Small intestine (tissue), 7 donors: ENCODE results near the gene MOV10. TPM values are rescaled to one million over a fixed set of nuclear protein-coding genes. Genes with fewer than 3 reads are reported as not detected.
"Not testable (repeated sequence)": the region's sequence is repeated elsewhere in the genome, so short reads cannot be mapped to it uniquely, and the experiment has no call there.

Source experiments
- DNase-seq, 2 donors: peaks; one replicate each; pipeline versions ENCODE4 v3.0.0 to v3.0.0-alpha.2; 2013
- FAIRE-seq: peaks from 2 replicates; lab custom pipeline; 2012; peaks lifted over from hg19 to GRCh38; lab: Jason Lieb, UNC
- H3K27ac ChIP-seq, 3 donors: one replicate each; pipeline ENCODE4 v1.5.1; 2013; ENCODE audit warnings: low read length in 2 of 3, mild to moderate bottlenecking in 2 of 3, control low read depth in 1 of 3, inconsistent platforms in 1 of 3, low read depth in 1 of 3, moderate library complexity in 1 of 3
- H3K27me3 ChIP-seq, 3 donors: one replicate each; pipeline ENCODE4 v1.6.1; 2013; ENCODE audit warnings: low read length in 3 of 3, inconsistent platforms in 1 of 3; ENCODE audit not compliant: control insufficient read depth in 3 of 3, insufficient read depth in 3 of 3
- H3K36me3 ChIP-seq, 3 donors: one replicate each; pipeline ENCODE4 v1.6.1; 2013; ENCODE audit warnings: low read length in 3 of 3, inconsistent platforms in 1 of 3, low read depth in 1 of 3, mild to moderate bottlenecking in 1 of 3, moderate library complexity in 1 of 3; ENCODE audit not compliant: control insufficient read depth in 3 of 3, insufficient read depth in 2 of 3
- H3K4me1 ChIP-seq, 3 donors: one replicate each; pipeline ENCODE4 v1.6.1; 2013; ENCODE audit warnings: low read length in 2 of 3, inconsistent platforms in 1 of 3, low read depth in 1 of 3, mild to moderate bottlenecking in 1 of 3, moderate library complexity in 1 of 3; ENCODE audit not compliant: control insufficient read depth in 3 of 3, insufficient read depth in 2 of 3
- H3K4me3 ChIP-seq, 3 donors: one replicate each; pipeline ENCODE4 v1.5.1; 2013; ENCODE audit warnings: low read length in 3 of 3, control low read depth in 1 of 3, inconsistent platforms in 1 of 3, low read depth in 1 of 3, mild to moderate bottlenecking in 1 of 3, moderate library complexity in 1 of 3
- H3K9me3 ChIP-seq, 2 donors: one replicate each; pipeline ENCODE4 v1.6.1; 2013; ENCODE audit warnings: low read depth in 1 of 2, low read length in 1 of 2; ENCODE audit not compliant: control insufficient read depth in 2 of 2, insufficient read depth in 1 of 2
- WGBS, 3 donors: extraction: QIAGEN DNeasy Blood & Tissue Kit; methylation state at CpG; one replicate each; pipeline ENCODE4 v1.1.7; 2013; 5-methylcytosine and 5-hydroxymethylcytosine counted together
- polyA plus RNA-seq, 4 donors: library from polyadenylated mRNA; stranded (reverse) in 3 of 4; unstranded in 1 of 4; fragments of 200-250 nt in 3 of 4; fragments of 120-200 nt in 1 of 4; gene quantifications; one replicate each; pipeline versions ENCODE4 v1.2.1 to v1.2.3, GENCODE V29; 2013
- donor health status: healthy with polysubstance abuse.
- donor health status: control.
- donor health status: control.
- donor health status: Bipolar disorder and iron deficiency.
- donor health status: healthy.

MOV10 gene
- polyA plus RNA-seq, 4 donors: 53.2 to 222 (median 118) TPM

- FAIRE-seq: no peak
- Histone ChIP-seq H3K36me3 (peaks cover 0 to 9% (median 0%) of the 10 kb centered on the region in 3 donors), H3K4me3 (no peak overlapping the region), H3K27ac (no peak overlapping the region), H3K9me3 (no peaks in the 10 kb centered on the region), H3K4me1 (peaks cover 0 to 4% (median 4%) of the 10 kb centered on the region in 3 donors), H3K27me3 (no peaks in the 10 kb centered on the region)
- no peak for DNase-seq
Observed at GRCh38 chr1:112634367-112634766, 40.1 kb upstream of the MOV10 start.

- Histone ChIP-seq H3K27ac (no peak overlapping the region), H3K27me3 (no peaks in the 10 kb centered on the region), H3K9me3 (no peaks in the 10 kb centered on the region), H3K4me3 (no peak overlapping the region), H3K4me1 (peaks cover 0 to 4% (median 4%) of the 10 kb centered on the region in 3 donors), H3K36me3 (peaks cover 0 to 2% (median 0%) of the 10 kb centered on the region in 3 donors)
- 65 to 76% (median 67%) methylated on average over 2 of the region's 2 CpGs for WGBS, 3 donors
- FAIRE-seq (no peak), DNase-seq (no peak)
Observed at GRCh38 chr1:112636056-112636455, 38.4 kb upstream of the MOV10 start.

GRCh38 chr1:112636597-112637253 lies 37.7 kb upstream of the MOV10 start:
- Histone ChIP-seq H3K4me3 (no peak overlapping the region), H3K4me1 (peaks cover 0 to 4% (median 4%) of the 10 kb centered on the region in 3 donors), H3K27ac (no peak overlapping the region), H3K27me3 (no peaks in the 10 kb centered on the region), H3K36me3 (peaks cover 0 to 2% (median 0%) of the 10 kb centered on the region in 3 donors), H3K9me3 (no peaks in the 10 kb centered on the region)
- DNase-seq: peak in 1 of 2 donors; percentile 41
- FAIRE-seq: no peak

- no peak for FAIRE-seq
- Histone ChIP-seq H3K4me3 (no peak overlapping the region), H3K27ac (no peak overlapping the region), H3K4me1 (peaks cover 0 to 2% (median 0%) of the 10 kb centered on the region in 3 donors), H3K27me3 (no peaks in the 10 kb centered on the region), H3K9me3 (no peaks in the 10 kb centered on the region), H3K36me3 (no peaks in the 10 kb centered on the region)
- no peak for DNase-seq
- 82 to 89% (median 85%) methylated on average over 4 of the region's 4 CpGs for WGBS, 3 donors
Observed at GRCh38 chr1:112637254-112638109, 37.0 kb upstream of the MOV10 start.

GRCh38 chr1:112638110-112638428 lies 36.4 kb upstream of the MOV10 start:
- Histone ChIP-seq H3K27me3 (no peaks in the 10 kb centered on the region), H3K27ac (no peak overlapping the region), H3K4me1 (peaks cover 0 to 2% (median 0%) of the 10 kb centered on the region in 3 donors), H3K9me3 (no peaks in the 10 kb centered on the region), H3K4me3 (no peak overlapping the region), H3K36me3 (no peaks in the 10 kb centered on the region)
- DNase-seq (no peak), FAIRE-seq (no peak)
- WGBS, 3 donors: 77 to 100% (median 98%) methylated on average over 1 of the region's 1 CpG

GRCh38 chr1:112640437-112640836 lies 34.0 kb upstream of the MOV10 start:
- not testable (repeated sequence) for DNase-seq, FAIRE-seq, H3K9me3 ChIP-seq, H3K4me3 ChIP-seq, H3K27me3 ChIP-seq, H3K27ac ChIP-seq, H3K4me1 ChIP-seq, H3K36me3 ChIP-seq
- WGBS, 3 donors: 91 to 96% (median 92%) methylated on average over 19 to 23 of the region's 23 CpGs

GRCh38 chr1:112643080-112643479 lies 31.4 kb upstream of the MOV10 start:
- no peak for FAIRE-seq
- Histone ChIP-seq H3K9me3 (no peaks in the 10 kb centered on the region), H3K4me1 (no peaks in the 10 kb centered on the region), H3K4me3 (no peak overlapping the region), H3K36me3 (peaks cover 0 to 11% (median 0%) of the 10 kb centered on the region in 3 donors), H3K27ac (no peak overlapping the region), H3K27me3 (no peaks in the 10 kb centered on the region)
- whole genome bisulfite sequencing, 3 donors: 82 to 87% (median 86%) methylated on average over 2 of the region's 2 CpGs
- no peak for DNase-seq

GRCh38 chr1:112646225-112646624 lies 28.2 kb upstream of the MOV10 start:
- Histone ChIP-seq H3K27me3 (no peaks in the 10 kb centered on the region), H3K27ac (no peak overlapping the region), H3K36me3 (peaks cover under 1 to 18% (median 11%) of the 10 kb centered on the region in 3 donors), H3K4me3 (no peak overlapping the region), H3K4me1 (no peaks in the 10 kb centered on the region), H3K9me3 (no peaks in the 10 kb centered on the region)
- DNase-seq (no peak), FAIRE-seq (no peak)
- 93 to 96% (median 93%) methylated on average over 4 of the region's 4 CpGs for WGBS, 3 donors
